IMR-90 (cell line): ENCODE results near the gene ST7.

Experiments used
- BHLHE40 ChIP-seq: fragments of 150-350 bp; IDR thresholded peaks from 2 replicates; pipeline ENCODE4 v1.6.1; 2016; ENCODE audit warnings: mild to moderate bottlenecking, low read depth, low read length
- CEBPB ChIP-seq: IDR thresholded peaks from 2 replicates; pipeline ENCODE4 v1.6.1; 2012; ENCODE audit warnings: low read depth, low read length, improper control_type of control experiment
- MAFK ChIP-seq: IDR thresholded peaks from 2 replicates; pipeline ENCODE4 v1.6.1; 2012; ENCODE audit warnings: low read depth, low read length, improper control_type of control experiment
- MXI1 ChIP-seq: IDR thresholded peaks from 2 replicates; pipeline ENCODE4 v1.6.1; 2012; ENCODE audit warnings: low read depth, mild to moderate bottlenecking, low read length, moderate library complexity, borderline replicate concordance
- NFE2L2 ChIP-seq: fragments of 150-350 bp; IDR thresholded peaks from 2 replicates; pipeline ENCODE4 v1.6.1; 2016; ENCODE audit warnings: low read depth, mild to moderate bottlenecking, low read length
- POLR2A ChIP-seq: IDR thresholded peaks from 2 replicates; pipeline ENCODE4 v1.6.1; 2012; ENCODE audit warnings: mild to moderate bottlenecking, low read depth, low read length
- RFX5 ChIP-seq: IDR thresholded peaks from 2 replicates; pipeline ENCODE4 v1.8.0; 2012; ENCODE audit warnings: low read depth, mild to moderate bottlenecking, low read length, moderate library complexity
- TF ChIP-seq, protein P1 (sequence below): conservative IDR thresholded peaks from 2 replicates; pipeline ENCODE4 v1.5.1; 2012; ENCODE audit warnings: mild to moderate bottlenecking, low read depth, low read length, improper control_type of control experiment
- TF ChIP-seq, protein P2 (sequence below): fragments of 150-350 bp; IDR thresholded peaks from 2 replicates; pipeline ENCODE4 v1.6.1; 2016; ENCODE audit warnings: low read depth, mild to moderate bottlenecking, low read length, moderate library complexity, borderline replicate concordance

DNA sequence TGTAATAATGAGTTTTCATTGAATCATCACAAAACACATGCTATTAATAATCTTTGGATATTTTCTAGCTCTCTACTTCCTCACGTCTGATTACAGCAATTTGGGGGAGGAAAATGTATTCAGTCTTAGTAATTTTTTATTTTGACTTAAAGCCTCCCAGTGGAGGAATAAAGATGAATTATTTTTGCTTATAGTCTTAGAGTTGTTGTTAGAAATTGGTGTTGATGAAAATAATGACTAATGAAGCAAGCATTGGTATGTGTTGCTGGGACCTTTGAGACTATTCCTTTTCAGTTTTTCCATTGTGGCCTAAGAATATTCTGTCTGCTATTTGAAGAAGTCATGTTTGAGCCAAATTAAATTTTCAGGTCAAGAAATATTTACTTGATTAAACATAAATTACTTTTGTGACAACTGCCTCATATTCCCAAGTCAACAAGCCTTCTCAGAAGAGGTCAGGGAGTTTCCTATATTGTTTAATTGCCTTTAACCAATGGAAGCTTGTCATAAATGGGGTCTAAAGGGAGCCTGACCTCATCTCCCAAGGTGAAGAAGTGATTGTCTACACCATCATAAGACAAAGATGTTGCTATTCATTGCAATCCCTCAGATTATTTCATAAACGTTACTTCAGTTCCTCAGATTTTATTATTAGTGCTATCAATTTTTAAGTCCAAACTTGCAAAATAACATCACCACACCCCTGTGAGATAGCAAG lies 90.0 kb downstream of the ST7 start:
- no peak for TF ChIP-seq MXI1
- TF ChIP-seq CEBPB = no peak
- TF ChIP-seq, protein P1, sequence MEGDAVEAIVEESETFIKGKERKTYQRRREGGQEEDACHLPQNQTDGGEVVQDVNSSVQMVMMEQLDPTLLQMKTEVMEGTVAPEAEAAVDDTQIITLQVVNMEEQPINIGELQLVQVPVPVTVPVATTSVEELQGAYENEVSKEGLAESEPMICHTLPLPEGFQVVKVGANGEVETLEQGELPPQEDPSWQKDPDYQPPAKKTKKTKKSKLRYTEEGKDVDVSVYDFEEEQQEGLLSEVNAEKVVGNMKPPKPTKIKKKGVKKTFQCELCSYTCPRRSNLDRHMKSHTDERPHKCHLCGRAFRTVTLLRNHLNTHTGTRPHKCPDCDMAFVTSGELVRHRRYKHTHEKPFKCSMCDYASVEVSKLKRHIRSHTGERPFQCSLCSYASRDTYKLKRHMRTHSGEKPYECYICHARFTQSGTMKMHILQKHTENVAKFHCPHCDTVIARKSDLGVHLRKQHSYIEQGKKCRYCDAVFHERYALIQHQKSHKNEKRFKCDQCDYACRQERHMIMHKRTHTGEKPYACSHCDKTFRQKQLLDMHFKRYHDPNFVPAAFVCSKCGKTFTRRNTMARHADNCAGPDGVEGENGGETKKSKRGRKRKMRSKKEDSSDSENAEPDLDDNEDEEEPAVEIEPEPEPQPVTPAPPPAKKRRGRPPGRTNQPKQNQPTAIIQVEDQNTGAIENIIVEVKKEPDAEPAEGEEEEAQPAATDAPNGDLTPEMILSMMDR = no peak
- TF ChIP-seq POLR2A = no peak
- TF ChIP-seq RFX5 = no peak
- TF ChIP-seq NFE2L2 = no peak
- TF ChIP-seq BHLHE40 = no peak
- TF ChIP-seq MAFK = no peak
- TF ChIP-seq, protein P2, sequence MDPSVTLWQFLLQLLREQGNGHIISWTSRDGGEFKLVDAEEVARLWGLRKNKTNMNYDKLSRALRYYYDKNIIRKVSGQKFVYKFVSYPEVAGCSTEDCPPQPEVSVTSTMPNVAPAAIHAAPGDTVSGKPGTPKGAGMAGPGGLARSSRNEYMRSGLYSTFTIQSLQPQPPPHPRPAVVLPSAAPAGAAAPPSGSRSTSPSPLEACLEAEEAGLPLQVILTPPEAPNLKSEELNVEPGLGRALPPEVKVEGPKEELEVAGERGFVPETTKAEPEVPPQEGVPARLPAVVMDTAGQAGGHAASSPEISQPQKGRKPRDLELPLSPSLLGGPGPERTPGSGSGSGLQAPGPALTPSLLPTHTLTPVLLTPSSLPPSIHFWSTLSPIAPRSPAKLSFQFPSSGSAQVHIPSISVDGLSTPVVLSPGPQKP = no peak
